Endothelial cell of umbilical vein (primary cell): ENCODE results near the gene CTBP2.

Experiments used
- EZH2 ChIP-seq: IDR thresholded peaks from 2 replicates; pipeline ENCODE4 v1.6.1; 2012; ENCODE audit warnings: borderline replicate concordance, low read depth, mild to moderate bottlenecking, moderate library complexity, low read length, inconsistent platforms; ENCODE audit not compliant: severe bottlenecking
- POLR2A ChIP-seq: IDR thresholded peaks from 2 replicates; pipeline ENCODE4 v1.6.1; 2012; ENCODE audit warnings: low read depth, mild to moderate bottlenecking, control low read depth, low read length
- POLR2AphosphoS5 ChIP-seq: IDR thresholded peaks from 2 replicates; pipeline ENCODE4 v1.6.1; 2012; ENCODE audit warnings: low read depth, mild to moderate bottlenecking, control low read depth, low read length, moderate library complexity; ENCODE audit not compliant: insufficient read depth
- TF ChIP-seq, protein P1 (sequence below), 2 donors: IDR thresholded peaks; 1 replicate in 1 of 2; 2 replicates in 1 of 2; pipeline ENCODE4 v1.5.1; 2011; ENCODE audit warnings: low read length in 2 of 2, mild to moderate bottlenecking in 2 of 2, moderate library complexity in 2 of 2, control low read depth in 1 of 2, inconsistent platforms in 1 of 2, low read depth in 1 of 2; ENCODE audit not compliant: insufficient read depth in 1 of 2; ENCODE audit errors: extremely low read depth in 1 of 2
- TF ChIP-seq, protein P2 (sequence below): IDR thresholded peaks from 2 replicates; pipeline ENCODE4 v1.6.1; 2011; ENCODE audit not compliant: insufficient read depth, insufficient read length

DNA sequence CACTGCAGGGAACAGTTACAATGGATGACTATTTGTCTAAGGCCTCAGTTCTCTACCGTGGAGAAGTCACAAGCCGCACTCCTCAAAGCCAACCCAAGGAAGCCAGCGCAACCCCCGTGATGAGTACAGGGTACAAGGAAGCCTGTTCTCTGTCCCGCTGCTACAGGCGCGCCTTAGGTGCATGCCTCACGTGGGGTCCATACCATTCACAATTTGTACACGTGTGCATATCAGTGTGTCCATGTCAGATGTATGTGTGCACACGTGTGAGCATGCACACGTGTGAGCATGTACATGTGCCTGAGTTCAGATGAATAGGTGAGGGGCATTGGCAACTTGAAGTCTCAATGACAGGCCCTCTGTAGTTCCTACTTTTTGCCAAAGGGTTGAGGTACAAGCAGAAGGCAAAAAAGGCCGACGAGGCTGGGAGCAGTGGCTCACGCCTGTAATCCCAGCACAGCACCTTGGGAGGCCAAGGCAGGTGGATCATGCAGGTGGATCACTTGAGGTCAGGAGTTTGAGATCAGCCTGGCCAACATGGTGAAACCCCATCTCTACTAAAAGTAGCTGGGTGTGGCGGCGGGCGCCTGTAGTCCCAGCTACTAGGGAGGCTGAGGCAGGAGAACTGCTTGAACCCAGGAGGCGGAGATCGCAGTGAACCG, 62.8 kb downstream of the CTBP2 start:
- no peak for TF ChIP-seq POLR2A
- TF ChIP-seq, protein P1, sequence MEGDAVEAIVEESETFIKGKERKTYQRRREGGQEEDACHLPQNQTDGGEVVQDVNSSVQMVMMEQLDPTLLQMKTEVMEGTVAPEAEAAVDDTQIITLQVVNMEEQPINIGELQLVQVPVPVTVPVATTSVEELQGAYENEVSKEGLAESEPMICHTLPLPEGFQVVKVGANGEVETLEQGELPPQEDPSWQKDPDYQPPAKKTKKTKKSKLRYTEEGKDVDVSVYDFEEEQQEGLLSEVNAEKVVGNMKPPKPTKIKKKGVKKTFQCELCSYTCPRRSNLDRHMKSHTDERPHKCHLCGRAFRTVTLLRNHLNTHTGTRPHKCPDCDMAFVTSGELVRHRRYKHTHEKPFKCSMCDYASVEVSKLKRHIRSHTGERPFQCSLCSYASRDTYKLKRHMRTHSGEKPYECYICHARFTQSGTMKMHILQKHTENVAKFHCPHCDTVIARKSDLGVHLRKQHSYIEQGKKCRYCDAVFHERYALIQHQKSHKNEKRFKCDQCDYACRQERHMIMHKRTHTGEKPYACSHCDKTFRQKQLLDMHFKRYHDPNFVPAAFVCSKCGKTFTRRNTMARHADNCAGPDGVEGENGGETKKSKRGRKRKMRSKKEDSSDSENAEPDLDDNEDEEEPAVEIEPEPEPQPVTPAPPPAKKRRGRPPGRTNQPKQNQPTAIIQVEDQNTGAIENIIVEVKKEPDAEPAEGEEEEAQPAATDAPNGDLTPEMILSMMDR (IDR thresholded peaks at IDR 0.05; ENCODE audit: extremely low read depth in 1 of 2, insufficient read depth in 1 of 2, low read depth in 1 of 2, low read length in 2 of 2): no peak
- TF ChIP-seq, protein P2, sequence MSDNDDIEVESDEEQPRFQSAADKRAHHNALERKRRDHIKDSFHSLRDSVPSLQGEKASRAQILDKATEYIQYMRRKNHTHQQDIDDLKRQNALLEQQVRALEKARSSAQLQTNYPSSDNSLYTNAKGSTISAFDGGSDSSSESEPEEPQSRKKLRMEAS: no peak
- TF ChIP-seq EZH2: no peak
- TF ChIP-seq POLR2AphosphoS5: no peak
